Non-pigmented ciliary epithelial cell (primary cell): ENCODE data around the gene UMAD1.

Experiments
- DNase-seq: peaks from one replicate; pipeline ENCODE4 v3.0.0-alpha.2; 2010; ENCODE audit warnings: low read depth

UMAD1 gene

DNA sequence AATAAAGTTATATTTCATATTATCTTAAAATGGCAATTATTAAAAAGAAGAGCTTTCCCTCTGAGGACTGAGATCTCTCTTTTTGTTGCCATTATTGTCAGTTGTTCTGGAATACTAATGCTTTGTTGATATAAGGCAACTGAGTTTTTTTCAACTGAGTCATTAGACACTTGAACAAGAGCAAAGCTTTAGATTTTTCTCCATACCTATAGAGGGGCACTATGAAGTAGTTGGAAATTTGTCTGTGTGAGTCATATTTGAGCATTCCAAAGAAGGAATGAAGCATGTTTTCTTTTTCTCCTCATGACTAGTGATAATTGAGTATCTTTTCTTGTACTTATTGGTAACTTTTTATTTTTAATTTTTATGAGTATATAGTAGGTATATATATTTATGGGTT, 53.3 kb downstream of the UMAD1 start:
- peak; percentile 81 for DNase-seq

DNA sequence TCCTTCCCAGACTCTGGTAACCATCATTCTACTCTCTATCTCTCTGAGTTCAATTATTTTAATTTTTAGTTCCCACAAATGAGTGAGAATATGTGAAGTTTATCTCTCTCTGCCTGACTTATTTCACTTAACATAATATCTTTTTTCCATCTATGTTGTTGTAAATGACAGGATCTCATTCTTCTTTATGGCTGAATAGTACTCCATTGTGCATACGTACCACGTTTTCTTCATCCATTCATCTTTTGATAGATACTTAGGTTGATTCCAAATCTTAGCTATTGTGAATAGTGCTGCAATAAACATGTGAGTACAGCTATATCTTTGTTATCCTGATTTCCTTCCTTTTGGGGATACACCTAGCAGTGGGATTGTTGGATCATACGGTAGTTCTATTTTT, 54.0 kb downstream of the UMAD1 start:
- DNase-seq: no peak

DNA sequence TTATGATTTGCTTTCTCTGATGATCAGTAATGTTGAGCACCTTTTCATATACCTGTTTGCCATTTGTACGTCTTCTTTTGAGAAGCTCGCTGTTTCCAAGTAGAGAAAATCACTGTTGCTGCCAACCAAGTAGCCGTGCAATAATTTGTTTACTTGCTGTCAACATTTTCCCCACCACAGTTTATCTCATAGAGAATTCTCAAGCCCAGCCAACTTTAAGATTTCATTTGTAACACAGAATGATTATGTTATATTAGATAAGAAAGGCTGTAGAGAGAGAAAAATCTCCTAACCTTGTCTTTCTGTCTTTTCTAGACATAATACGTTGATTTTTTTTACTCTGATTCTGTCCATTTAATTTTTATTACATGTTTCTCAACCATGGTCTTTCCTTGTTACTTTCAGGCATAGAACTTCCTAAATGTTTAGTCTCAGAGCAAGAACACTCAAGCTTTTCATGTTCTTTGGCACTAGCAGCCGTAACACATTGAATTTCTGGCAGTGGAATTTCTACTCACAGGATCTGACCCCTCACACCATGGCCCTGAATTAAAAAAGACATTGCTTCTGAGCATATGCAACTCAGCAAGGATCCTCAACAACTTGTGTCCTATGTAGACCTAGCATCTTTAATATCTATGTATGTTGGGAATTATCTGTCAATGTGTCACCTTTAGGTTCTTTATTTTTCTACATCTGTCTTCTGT, 54.7 kb downstream of the UMAD1 start:
- no peak for DNase-seq

DNA sequence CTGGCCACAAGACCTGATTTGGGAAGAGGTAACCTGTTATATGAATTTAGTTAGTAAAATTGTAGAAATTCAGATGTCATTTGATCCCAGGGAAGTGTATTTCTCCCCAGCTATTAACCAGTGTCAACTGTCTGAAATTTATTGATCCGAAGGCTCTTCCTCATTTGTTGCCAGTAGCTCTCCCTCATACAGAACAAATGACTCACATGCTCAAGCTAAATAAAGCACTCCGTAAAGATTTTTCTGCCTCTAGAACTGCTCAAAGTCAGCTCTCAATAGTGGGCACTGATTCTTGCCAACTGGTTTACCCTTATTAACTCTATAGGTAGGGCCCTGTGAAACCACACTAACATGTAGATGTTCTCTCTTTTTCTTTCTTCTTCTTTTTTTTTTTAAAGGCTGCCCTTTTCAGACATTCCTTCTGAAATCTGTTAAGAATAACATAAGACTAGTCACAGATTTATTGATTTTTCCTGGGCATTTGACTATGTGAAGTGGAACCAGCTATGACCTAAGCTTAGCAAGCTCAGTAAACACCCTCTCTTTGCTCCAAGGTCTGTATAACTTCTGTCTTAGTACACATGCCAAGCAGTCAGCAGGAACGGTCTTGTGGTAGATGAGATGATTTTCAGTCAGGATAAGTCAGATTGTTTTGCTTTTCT, 56.0 kb downstream of the UMAD1 start:
- peak; percentile 37 for DNase-seq

DNA sequence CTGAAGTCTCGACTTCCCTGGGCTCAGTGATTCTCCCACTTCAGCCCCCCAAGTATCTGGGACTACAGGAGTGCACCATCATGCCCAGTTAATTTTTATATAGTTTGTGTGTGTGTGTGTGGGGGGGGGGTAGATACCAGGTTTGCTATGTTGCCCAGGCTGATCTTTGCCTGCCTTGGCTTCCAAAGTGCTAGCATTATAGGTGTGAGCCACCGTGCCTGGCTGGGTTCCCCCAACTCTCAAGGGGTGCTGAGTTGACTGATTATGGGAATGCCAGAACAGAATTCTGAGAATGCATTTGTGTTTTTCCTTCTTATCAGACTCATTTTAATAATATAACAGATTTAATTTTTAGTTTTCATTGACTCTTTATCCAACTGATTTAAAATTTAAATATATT, 58.4 kb downstream of the UMAD1 start:
- DNase-seq: no peak

DNA sequence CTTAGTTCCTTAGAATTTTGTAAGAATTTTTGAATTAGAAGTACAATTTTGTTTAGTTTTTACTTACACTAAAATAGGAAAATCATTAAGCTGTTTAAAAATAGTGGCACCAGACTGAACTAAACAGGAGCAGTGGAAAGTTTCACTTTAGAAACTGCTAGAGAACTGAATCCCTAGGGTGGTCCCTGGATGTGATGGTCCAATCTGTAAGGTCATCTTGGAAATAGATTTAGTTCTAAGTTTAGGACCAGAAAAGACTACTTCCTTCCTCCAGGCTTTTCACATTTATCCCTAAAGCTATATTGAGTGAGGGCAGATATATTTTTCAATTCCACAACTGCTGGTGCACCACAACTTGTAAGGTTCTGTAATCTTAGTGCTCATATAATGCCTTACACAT, 58.8 kb downstream of the UMAD1 start:
- no peak for DNase-seq

DNA sequence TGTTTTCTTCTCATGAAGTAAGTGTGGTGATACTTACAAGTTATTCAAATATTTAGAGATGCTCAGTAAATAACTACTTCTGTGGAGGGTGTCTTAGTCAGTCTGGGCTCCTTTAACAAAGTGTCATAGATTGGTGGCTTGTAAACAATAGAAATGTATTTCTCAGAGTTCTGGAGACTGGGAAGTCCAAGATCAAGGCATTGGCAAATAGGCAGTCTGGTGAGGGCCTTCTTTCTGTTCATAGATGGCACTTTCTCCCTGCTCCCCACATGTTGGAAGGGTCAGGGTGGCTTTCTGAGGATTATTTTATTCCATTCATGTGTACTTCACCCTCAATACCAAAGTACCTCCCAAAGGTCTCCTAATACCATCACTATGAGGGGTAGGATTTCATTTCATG, 59.4 kb downstream of the UMAD1 start:
- DNase-seq: no peak

DNA sequence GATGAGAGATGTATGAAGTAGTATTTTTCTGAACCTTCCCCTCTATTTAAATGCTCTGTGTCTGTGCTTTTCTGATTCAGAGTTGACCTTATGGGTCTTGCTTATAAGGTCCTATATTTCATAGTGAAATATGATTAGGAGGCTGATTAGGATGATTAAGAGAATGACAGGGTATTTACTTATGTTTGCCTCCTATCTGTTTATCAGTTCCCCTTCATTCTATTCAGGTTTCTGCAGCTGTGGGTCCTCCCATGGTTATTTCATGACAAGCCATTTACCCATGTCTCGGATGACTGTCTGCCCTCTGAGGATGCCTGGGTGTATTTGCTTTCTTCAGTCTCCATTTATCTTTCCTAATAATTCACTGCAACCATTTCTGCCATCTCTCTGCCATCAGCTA, 61.0 kb downstream of the UMAD1 start:
- DNase-seq: no peak

DNA sequence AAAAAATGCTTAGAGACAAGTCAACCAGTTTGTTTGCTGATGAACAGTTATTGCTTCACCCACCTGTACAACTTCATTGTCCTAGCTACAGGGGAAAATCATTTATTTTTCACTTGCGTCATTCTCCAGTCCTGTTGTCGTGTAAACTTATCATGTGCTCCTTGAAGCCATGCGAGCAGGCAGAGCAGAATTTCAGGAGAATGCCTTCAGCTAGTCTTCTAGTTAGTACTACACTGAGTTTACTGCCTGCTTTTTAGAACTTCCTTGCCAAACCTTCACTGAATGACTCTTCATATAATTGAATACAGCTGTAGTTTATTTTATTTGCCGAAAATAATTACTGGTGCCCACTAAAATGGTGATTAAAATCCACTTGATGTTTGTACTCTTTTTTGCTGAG, 62.3 kb downstream of the UMAD1 start:
- no peak for DNase-seq

DNA sequence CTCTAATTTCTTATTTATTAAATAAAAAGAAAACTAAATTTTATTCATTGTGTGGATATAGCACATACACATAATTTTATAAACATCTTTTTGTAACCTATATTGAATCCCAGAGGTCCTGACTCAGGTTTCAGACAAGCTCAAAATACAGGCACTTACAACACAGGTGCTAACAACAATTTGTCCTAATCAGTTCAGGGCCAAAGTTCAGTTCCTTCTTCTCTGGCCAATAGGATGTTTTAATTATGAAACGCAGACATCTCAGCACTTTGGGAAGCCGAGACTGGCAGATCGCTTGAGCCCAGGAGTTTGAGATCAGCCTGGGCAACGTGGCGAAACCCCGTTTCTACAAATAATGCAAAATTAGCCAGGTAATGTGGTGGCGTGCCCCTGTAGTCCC, 62.9 kb downstream of the UMAD1 start:
- DNase-seq: no peak

DNA sequence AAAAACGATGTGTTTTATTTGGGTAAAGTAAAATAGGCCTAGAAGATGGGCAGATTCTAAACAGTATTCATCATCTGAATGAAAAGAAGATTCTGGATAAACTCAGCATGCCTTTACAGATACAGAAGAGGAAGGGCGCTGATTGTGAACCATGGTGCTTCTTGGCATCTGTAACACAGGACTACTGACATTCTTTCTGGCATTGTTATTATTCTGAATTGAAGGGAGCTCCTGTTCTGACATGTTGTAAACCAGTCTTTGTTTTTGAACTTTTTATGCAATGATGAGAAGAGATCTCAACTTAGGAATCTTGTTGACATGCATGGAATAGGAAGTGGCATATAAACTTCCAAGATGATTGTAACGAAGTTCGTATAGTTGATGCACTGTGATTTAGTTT, 64.3 kb downstream of the UMAD1 start:
- no peak for DNase-seq

DNA sequence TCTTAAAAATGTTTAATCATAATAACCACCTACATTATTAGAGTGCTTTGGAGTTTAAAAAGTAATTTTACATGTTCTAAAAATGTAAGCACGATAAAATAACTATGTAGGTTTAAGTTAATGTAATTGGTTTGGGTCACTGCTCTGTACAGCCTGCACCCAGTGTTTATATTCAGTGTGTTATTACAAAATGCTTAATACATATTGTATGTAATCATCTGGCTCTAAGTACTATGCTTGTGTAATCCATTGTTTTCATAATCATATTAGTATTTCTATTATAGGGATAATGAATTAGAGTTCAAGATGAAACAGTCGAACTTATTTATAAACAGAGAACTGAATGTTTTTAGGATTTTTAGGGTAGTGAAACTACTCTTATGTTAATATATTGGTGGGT, 64.8 kb downstream of the UMAD1 start:
- no peak for DNase-seq

DNA sequence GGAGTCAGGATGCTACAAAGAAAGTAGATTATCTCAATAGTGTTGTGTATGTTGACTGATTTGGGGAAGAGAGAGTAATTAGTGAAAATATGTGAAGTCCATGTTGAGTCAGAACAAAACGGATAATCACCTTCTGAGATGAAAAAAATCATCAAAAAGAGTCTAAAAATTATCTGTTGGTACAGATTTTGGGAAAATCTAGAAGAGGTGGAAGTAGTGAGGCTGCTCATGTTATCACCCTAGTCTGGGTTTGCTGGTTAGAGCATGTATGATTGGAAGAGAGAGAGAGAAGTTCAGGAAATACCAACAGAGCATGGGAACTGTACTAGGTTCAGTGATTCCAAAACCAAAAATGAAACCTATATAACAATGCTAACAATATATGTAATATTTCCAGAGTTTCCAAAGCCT, 65.6 kb downstream of the UMAD1 start:
- no peak for DNase-seq

DNA sequence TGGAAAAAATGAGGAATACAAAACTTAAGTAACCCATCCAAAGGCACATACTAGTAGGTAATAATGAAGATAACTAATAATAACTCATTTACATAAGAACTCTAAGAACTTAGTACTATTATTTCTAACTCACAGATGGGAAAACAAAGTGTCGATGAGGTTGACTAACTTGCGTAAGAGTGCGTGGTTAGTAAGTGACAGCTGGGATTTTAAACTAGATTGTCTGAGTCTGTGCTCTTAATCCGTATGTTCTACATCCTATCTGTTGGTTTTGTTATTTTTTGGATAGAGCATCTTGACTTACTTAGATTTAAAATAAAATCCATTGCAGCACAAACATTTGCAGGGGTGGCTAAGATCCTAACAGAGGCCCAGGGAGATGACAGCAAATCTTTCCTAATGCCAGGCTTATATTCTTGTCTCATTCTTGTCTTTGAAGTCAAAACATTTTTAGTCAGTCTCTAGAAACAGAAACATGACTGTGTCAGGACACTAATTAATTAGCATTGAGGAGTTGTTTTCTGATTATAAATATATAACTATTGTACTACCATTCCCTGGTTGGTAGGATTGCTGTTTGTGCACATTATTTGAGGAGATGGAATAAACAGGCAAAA, 66.1 kb downstream of the UMAD1 start:
- no peak for DNase-seq

DNA sequence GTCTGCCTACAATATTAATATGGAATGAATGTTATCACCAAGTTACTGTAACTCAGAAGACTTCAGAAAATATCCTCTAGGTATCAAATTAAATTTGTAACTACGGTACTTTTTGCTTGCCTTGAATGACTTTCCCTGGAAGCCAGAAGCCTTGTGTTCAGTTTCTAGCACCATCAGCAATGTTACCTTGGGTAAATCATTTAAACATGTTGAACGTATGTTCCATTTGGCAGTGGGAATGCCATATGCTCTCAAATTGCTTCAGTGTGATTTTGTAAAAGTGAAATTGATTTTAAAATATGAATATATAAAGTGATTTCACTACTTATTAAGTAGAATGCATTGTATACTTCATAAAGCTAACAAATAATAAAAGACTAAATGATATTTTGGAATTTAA, 66.7 kb downstream of the UMAD1 start:
- no peak for DNase-seq

DNA sequence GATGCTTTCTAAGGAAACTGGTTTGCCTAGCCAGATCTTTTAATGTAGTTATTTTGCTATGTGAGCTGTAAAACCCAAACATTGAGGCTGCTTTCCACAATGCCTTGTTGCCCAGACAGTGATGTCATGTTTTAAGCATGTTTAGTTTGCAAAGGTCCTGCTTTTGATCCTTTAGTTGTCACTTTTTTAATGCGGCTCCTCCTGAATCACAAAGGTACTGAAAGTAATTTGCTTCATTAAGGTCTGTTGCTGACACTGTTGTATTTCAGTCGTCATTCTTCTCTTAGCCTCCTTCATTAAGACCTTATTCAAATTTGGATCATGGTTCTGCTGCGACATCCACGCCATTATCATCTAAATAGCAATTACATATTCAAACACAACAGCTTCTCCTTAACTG, 67.3 kb downstream of the UMAD1 start:
- DNase-seq: peak; percentile 46

DNA sequence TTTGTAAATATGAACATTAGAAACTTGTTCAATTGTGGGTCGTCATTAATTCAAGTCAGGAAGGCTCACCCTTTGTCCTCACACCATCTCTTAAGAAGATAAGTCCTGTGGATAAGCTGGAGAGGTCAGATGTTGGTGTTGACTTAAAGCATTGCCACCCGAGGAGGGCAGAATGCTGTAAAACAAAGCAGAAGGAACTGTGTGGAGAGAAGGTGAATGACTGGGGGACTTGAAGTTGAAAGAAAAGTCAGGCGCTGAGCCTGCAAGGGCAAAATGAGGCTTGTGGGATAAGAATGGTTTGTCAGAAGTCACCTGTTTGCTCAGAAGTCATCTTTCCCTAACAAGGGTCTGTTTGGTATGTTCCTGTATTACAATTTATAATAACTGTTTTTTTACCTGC, 68.7 kb downstream of the UMAD1 start:
- DNase-seq: no peak

DNA sequence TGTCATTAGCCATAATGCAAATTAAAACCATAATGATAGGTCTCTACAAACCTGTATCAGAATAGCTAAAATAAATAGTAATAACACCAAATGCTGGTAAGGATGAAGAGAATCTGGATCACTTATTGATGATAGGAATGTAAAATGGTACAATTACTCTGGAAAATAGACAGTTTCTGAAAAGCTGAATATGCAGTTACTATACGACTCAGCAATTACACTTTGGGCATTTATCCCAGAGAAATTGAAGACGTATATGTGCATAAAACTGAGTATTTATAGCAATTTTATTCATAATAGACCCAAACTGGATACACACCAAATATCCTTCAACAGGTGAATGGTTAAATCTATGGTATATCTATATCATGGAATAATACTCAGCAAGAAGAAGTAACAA, 69.9 kb downstream of the UMAD1 start:
- no peak for DNase-seq

DNA sequence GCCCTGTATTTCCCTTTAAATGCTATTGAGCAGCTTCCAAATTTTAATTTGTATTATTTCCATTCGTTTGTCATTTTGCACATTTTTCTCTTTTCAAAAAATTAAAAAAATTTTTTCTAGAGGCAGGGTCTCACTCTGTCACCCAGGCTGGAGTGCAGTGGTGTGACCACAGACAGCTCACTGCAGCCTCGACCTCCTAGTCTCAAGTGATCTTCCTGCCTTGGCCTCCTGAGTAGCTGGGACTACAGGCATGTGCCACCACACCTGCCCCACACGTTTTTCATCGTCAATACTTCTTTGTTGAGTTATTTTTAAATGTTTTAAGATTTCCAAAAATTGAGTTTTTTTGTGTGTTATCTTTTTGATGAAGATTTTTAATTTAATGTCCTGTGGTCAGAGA, 73.2 kb downstream of the UMAD1 start:
- DNase-seq: no peak

DNA sequence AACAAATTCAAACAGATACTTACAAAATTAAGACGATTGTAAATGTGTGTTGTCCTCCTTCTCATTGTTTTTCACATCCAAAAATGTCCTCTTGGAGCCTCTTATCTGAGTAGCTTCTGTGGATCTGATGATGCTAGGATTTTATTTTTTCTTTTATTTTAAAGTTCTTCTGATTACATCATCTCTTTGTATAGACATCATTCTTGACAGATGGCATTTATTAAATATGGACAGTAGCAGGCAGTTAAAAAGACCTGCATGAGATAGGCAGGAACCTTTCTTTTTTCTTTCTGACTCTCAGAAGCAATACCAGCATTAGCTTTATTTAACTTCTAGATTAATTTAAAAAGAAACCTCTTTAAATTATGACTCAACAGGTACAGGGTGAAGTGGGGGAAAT, 77.9 kb downstream of the UMAD1 start, which contains the start of gene RPA3:
RPA3 (minus strand) TSS at position 116 of the 400 bp plus-strand sequence. CDS start 78,189 bp downstream, outside the sequence.
- no peak for DNase-seq

DNA sequence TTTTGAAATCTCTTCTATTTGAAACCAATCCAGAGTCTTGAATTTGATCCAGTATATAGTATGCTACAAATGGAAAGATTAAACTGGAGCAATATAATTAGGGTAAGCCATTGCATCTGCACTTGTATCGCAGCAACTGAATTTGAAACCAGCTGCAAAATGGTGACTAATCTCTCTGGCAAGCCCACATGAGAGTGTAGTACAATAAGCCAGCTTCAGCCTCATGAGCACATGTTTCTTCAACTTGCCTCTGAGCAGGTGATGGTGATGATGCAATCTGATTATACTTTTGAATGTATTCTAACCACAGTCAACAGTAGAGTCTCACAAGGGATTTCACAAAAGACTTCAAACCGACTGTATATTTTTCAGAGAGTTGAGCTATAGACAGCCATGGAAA, 78.7 kb downstream of the UMAD1 start:
- DNase-seq: peak; percentile 96

DNA sequence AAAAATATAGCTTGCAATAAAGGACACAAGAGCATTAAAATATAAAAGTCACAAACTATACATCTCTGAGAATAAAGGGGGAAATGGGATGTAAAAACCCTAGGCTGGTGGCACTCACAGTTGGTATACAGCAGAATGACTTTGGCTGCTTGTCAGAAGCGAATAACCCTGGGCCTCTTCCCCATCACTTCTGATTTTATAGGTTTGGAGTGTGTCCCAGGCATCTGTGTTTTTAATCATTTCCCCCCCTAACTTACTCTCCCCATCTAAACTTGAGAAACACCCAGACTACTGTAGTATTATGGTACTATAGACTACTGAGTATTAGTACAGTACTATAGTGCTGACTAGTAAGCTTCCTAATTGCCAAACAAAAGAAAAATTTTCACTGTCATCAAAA, 79.6 kb downstream of the UMAD1 start:
- DNase-seq: no peak
